ENCODE data around the gene CDK19. TPM values are rescaled to one million over a fixed set of nuclear protein-coding genes. Genes with fewer than 3 reads are reported as not detected.

CDK19 gene
- polyA plus RNA-seq, 6 donors from 2014 or later = 0.51 to 5.4 (median 3.9) TPM

GRCh38 chr6:110653381-110653780 is 161.9 kb downstream of the CDK19 start:
- ATAC-seq (ENCODE audit: low read depth in 2 of 2) (no peak), DNase-seq (no peak)
- H3K4me3 Mint-ChIP-seq = no peak overlapping the region
- peaks cover 0 to 6% (median 0%) of the 10 kb centered on the region in 7 donors for H3K9me3 Mint-ChIP-seq
- peaks cover 0 to 1% (median 0%) of the 10 kb centered on the region in 3 donors for H3K4me1 Mint-ChIP-seq
- H3K36me3 Mint-ChIP-seq = peaks cover 11 to 14% of the 10 kb centered on the region in 2 donors
- H3K27me3 Mint-ChIP-seq = no peaks in the 10 kb centered on the region
- peak overlapping the region in 1 of 6 donors; percentile 3 for H3K27ac Mint-ChIP-seq

- H3K9me3 Mint-ChIP-seq = peaks cover 0 to 6% (median 0%) of the 10 kb centered on the region in 7 donors
- H3K4me3 Mint-ChIP-seq = no peak overlapping the region
- H3K27ac Mint-ChIP-seq = peak overlapping the region in 1 of 6 donors; percentile 58
- no peak for DNase-seq
- no peak for ATAC-seq (ENCODE audit: low read depth in 2 of 2)
- peaks cover 0 to 1% (median 0%) of the 10 kb centered on the region in 3 donors for H3K4me1 Mint-ChIP-seq
- peaks cover 11 to 14% of the 10 kb centered on the region in 2 donors for H3K36me3 Mint-ChIP-seq
- H3K27me3 Mint-ChIP-seq = no peaks in the 10 kb centered on the region
These were observed 162.7 kb downstream of the CDK19 start for GRCh38 chr6:110652520-110652919.

- Mint-ChIP-seq H3K27ac (peak overlapping the region in 1 of 6 donors; percentile 18), H3K4me3 (no peak overlapping the region), H3K4me1 (peaks cover 0 to 4% (median 0%) of the 10 kb centered on the region in 3 donors), H3K36me3 (peaks cover 6 to 14% of the 10 kb centered on the region in 2 donors), H3K9me3 (peaks cover 0 to 5% (median 0%) of the 10 kb centered on the region in 7 donors), H3K27me3 (no peaks in the 10 kb centered on the region)
- ATAC-seq (ENCODE audit: low read depth in 2 of 2) = no peak
- DNase-seq = no peak
These were observed 164.5 kb downstream of the CDK19 start for GRCh38 chr6:110650755-110651154.

- DNase-seq = no peak
- Mint-ChIP-seq H3K4me3 (no peak overlapping the region), H3K36me3 (peaks cover 8 to 15% of the 10 kb centered on the region in 2 donors), H3K4me1 (peaks cover 0 to 4% (median 2%) of the 10 kb centered on the region in 3 donors), H3K27ac (no peak overlapping the region), H3K9me3 (peaks cover 0 to 4% (median 0%) of the 10 kb centered on the region in 7 donors), H3K27me3 (no peaks in the 10 kb centered on the region)
- ATAC-seq (ENCODE audit: low read depth in 2 of 2) = no peak
These were observed 165.6 kb downstream of the CDK19 start for GRCh38 chr6:110649704-110650103.

- Mint-ChIP-seq H3K4me3 (peak overlapping the region in 1 of 8 donors; percentile 72), H3K4me1 (peaks cover 0 to 4% (median 2%) of the 10 kb centered on the region in 3 donors), H3K27me3 (no peaks in the 10 kb centered on the region), H3K27ac (peak overlapping the region in 3 of 6 donors; percentile 38 to 78 (median 74)), H3K9me3 (peaks cover 0 to 4% (median 0%) of the 10 kb centered on the region in 7 donors), H3K36me3 (peaks cover 13 to 15% of the 10 kb centered on the region in 2 donors)
- ATAC-seq (ENCODE audit: low read depth in 2 of 2) (no peak), DNase-seq (no peak)
These were observed 168.0 kb downstream of the CDK19 start for GRCh38 chr6:110646951-110647910.

- ATAC-seq (ENCODE audit: low read depth in 2 of 2) = no peak
- H3K36me3 Mint-ChIP-seq = peaks cover 19 to 22% of the 10 kb centered on the region in 2 donors
- H3K27ac Mint-ChIP-seq = no peak overlapping the region
- DNase-seq = no peak
- no peak overlapping the region for H3K4me3 Mint-ChIP-seq
- H3K4me1 Mint-ChIP-seq = peaks cover 0 to 4% (median 2%) of the 10 kb centered on the region in 3 donors
- H3K9me3 Mint-ChIP-seq = peaks cover 0 to 4% (median 0%) of the 10 kb centered on the region in 7 donors
- no peaks in the 10 kb centered on the region for H3K27me3 Mint-ChIP-seq
These were observed 168.9 kb downstream of the CDK19 start for GRCh38 chr6:110646419-110646698.

GRCh38 chr6:110645685-110646418 is 169.4 kb downstream of the CDK19 start:
- peaks cover 0 to 4% (median 2%) of the 10 kb centered on the region in 3 donors for H3K4me1 Mint-ChIP-seq
- no peak overlapping the region for H3K4me3 Mint-ChIP-seq
- no peak for DNase-seq
- peaks cover 22 to 26% of the 10 kb centered on the region in 2 donors for H3K36me3 Mint-ChIP-seq
- ATAC-seq (ENCODE audit: low read depth in 2 of 2) = no peak
- peak overlapping the region in 1 of 6 donors; percentile 41 for H3K27ac Mint-ChIP-seq
- peaks cover 0 to 4% (median 0%) of the 10 kb centered on the region in 7 donors for H3K9me3 Mint-ChIP-seq
- no peaks in the 10 kb centered on the region for H3K27me3 Mint-ChIP-seq

- Mint-ChIP-seq H3K4me3 (no peak overlapping the region), H3K9me3 (peaks cover 0 to 4% (median 0%) of the 10 kb centered on the region in 7 donors), H3K36me3 (peaks cover 29 to 43% of the 10 kb centered on the region in 2 donors), H3K4me1 (peaks cover 0 to 7% (median 2%) of the 10 kb centered on the region in 3 donors), H3K27me3 (no peaks in the 10 kb centered on the region), H3K27ac (peak overlapping the region in 2 of 6 donors; percentile 58 to 74)
- no peak for ATAC-seq (ENCODE audit: low read depth in 2 of 2)
- no peak for DNase-seq
These were observed 172.1 kb downstream of the CDK19 start for GRCh38 chr6:110643175-110643574.

GRCh38 chr6:110642711-110643110 is 172.6 kb downstream of the CDK19 start:
- H3K36me3 Mint-ChIP-seq = peaks cover 33 to 43% of the 10 kb centered on the region in 2 donors
- peaks cover 0 to 4% (median 0%) of the 10 kb centered on the region in 7 donors for H3K9me3 Mint-ChIP-seq

GRCh38 chr6:110636781-110637180 is 178.5 kb downstream of the CDK19 start:
- H3K27me3 Mint-ChIP-seq = no peaks in the 10 kb centered on the region
- ATAC-seq (ENCODE audit: low read depth in 2 of 2) (no peak), DNase-seq (no peak)
- peaks cover 0 to 2% (median 0%) of the 10 kb centered on the region in 7 donors for H3K9me3 Mint-ChIP-seq
- no peak overlapping the region for H3K4me3 Mint-ChIP-seq
- peaks cover 38 to 39% of the 10 kb centered on the region in 2 donors for H3K36me3 Mint-ChIP-seq
- peak overlapping the region in 1 of 6 donors; percentile 61 for H3K27ac Mint-ChIP-seq
- H3K4me1 Mint-ChIP-seq = peaks cover 15 to 21% (median 19%) of the 10 kb centered on the region in 3 donors

More at GRCh38 chr6:110642711-110643110, 172.6 kb downstream of the CDK19 start:
- Mint-ChIP-seq H3K27ac (no peak overlapping the region), H3K4me3 (no peak overlapping the region), H3K4me1 (peaks cover 0 to 7% (median 2%) of the 10 kb centered on the region in 3 donors), H3K27me3 (no peaks in the 10 kb centered on the region)
- DNase-seq (no peak), ATAC-seq (ENCODE audit: low read depth in 2 of 2) (no peak)

GRCh38 chr6:110635096-110635495 is 180.2 kb downstream of the CDK19 start:
- Mint-ChIP-seq H3K4me1 (peaks cover 15 to 21% (median 19%) of the 10 kb centered on the region in 3 donors), H3K27me3 (no peaks in the 10 kb centered on the region), H3K4me3 (no peak overlapping the region), H3K27ac (peak overlapping the region in 1 of 6 donors; percentile 74), H3K36me3 (peaks cover 22 to 25% of the 10 kb centered on the region in 2 donors), H3K9me3 (peaks cover 0 to 2% (median 0%) of the 10 kb centered on the region in 7 donors)
- peak; percentile 68 to 72 for ATAC-seq (ENCODE audit: low read depth in 2 of 2)
- DNase-seq = peak; percentile 10

GRCh38 chr6:110633731-110634213 is 181.5 kb downstream of the CDK19 start:
- no peaks in the 10 kb centered on the region for H3K27me3 Mint-ChIP-seq
- peaks cover 0 to 2% (median 0%) of the 10 kb centered on the region in 7 donors for H3K9me3 Mint-ChIP-seq
- no peak overlapping the region for H3K27ac Mint-ChIP-seq
- H3K4me1 Mint-ChIP-seq = peaks cover 15 to 28% (median 15%) of the 10 kb centered on the region in 3 donors
- ATAC-seq (ENCODE audit: low read depth in 2 of 2) = no peak
- H3K4me3 Mint-ChIP-seq = no peak overlapping the region
- H3K36me3 Mint-ChIP-seq = peaks cover 13 to 17% of the 10 kb centered on the region in 2 donors
- DNase-seq = no peak

GRCh38 chr6:110629153-110629552 is 186.1 kb downstream of the CDK19 start:
- peaks cover 0 to 9% (median 0%) of the 10 kb centered on the region in 3 donors for H3K4me1 Mint-ChIP-seq
- H3K9me3 Mint-ChIP-seq = no peaks in the 10 kb centered on the region
- H3K27ac Mint-ChIP-seq = peak overlapping the region in 2 of 6 donors; percentile 27 to 54
- H3K27me3 Mint-ChIP-seq = no peaks in the 10 kb centered on the region
- DNase-seq = no peak
- H3K36me3 Mint-ChIP-seq = peaks cover 0 to 22% of the 10 kb centered on the region in 2 donors
- H3K4me3 Mint-ChIP-seq = no peak overlapping the region
- no peak for ATAC-seq (ENCODE audit: low read depth in 2 of 2)

Data from naive B cell (primary cell).